CD4-positive, alpha-beta T cell treated with Interleukin-6 at 100 ng/mL for 8 hours (primary cell): ENCODE data around the gene C12orf57.

Experiments used
- DNase-seq: peaks from one replicate; pipeline ENCODE4 v3.0.0-alpha.2; 2020; ENCODE audit warnings: mixed read lengths, low spot score

C12orf57 gene

DNA sequence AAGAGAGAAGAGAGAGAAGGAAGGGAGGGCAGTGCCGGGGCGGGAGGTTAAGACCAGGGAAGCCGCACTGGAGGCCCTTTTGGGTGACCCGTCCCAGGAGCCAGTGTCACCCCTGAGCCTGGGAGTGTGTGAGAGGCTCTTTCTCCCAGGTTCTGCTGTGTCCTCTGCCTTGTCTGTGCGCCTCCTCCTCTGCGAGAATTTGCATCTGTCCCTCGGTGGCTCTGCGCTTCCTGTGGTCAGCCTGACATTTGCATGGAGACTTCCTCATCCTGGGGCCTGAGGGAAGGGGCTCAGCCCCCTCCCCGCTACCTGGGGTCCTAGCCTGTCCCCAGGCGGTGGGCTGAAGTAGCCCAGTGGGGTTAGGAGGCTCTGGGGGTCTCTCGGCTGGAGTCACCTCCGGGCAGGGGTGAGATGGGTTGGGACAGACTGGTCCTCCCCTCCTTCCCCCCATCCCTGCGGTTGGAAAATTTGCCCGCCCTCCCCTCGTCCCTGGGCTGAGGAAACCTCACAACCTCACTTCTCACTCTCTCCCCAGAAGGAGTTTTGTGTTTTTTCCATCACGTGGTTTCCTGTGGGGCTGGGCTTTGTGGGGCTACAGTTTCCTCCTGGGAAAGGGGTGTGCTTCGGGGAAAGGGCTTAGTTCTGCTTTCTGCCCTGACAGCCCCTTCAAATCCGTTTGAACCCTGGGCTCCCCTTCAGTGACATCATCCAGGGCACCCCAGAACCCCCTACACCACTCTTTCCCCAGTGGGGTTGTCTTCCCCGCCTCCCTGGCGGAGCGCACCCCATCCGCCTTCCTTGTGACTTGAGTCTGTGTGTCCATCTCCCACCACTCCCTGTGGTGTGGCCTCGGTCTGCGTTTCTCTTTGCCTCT is 9.9 kb downstream of the C12orf57 start:
- DNase-seq = peak; percentile 76

DNA sequence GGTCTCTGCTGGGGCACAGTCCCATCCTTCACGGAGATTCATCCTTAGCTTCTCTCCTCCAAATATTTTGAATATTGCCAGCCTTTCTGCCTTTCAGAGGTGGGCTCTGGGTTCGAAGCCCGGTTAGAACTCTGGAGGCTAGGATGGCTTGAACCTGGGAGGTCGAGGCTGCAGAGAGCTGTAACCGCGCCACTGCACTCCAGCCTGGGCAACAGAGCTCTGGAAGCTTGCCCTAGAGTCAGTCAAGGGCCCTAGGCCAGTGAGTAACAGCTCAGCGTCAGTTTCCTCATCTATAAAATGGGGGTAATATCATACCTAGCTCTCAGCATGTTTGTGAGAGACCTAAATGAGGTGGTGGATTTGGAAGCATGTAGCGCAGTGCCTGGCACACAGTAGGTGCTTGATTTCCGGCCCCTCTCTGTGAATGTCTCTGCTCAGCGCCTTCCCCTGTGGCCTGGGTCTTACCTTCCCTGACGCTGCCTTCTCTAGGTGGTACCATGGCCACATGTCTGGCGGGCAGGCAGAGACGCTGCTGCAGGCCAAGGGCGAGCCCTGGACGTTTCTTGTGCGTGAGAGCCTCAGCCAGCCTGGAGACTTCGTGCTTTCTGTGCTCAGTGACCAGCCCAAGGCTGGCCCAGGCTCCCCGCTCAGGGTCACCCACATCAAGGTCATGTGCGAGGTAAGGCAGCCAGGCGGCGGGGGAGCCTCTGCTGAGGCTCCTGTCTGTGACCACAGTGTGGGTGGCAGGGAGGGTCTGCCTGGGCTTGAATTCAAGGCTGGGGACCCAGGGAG is 10.7 kb downstream of the C12orf57 start:
- DNase-seq = no peak

DNA sequence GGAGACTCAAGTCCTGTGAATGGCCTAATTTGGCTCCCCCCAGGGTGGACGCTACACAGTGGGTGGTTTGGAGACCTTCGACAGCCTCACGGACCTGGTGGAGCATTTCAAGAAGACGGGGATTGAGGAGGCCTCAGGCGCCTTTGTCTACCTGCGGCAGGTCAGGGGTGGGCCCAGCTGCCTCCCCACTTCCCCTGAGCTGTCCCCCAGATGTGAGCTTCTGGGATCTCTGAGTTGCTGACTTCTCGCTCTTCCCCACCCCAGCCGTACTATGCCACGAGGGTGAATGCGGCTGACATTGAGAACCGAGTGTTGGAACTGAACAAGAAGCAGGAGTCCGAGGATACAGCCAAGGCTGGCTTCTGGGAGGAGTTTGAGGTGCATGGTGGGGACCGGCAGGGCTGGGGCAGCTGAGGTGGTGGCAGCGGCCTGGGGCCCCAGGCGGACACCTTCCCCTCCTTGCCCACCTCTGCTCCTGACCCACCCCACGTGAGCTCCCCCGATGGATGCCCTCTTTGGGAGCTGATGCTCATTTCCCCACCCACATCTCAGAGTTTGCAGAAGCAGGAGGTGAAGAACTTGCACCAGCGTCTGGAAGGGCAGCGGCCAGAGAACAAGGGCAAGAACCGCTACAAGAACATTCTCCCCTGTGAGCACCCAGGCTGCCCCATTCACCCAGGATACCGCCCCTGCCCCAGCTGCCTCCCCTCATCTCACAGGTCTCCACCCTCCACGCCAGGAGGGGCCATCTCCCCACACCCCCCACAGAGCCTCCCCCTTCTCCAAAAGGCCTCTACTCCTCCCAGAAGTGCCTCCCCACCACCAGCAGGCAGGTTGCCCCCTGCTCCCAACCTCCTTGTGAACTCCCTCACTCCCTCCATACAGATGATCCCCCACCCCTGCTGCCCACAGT is 11.5 kb downstream of the C12orf57 start:
- DNase-seq = no peak

DNA sequence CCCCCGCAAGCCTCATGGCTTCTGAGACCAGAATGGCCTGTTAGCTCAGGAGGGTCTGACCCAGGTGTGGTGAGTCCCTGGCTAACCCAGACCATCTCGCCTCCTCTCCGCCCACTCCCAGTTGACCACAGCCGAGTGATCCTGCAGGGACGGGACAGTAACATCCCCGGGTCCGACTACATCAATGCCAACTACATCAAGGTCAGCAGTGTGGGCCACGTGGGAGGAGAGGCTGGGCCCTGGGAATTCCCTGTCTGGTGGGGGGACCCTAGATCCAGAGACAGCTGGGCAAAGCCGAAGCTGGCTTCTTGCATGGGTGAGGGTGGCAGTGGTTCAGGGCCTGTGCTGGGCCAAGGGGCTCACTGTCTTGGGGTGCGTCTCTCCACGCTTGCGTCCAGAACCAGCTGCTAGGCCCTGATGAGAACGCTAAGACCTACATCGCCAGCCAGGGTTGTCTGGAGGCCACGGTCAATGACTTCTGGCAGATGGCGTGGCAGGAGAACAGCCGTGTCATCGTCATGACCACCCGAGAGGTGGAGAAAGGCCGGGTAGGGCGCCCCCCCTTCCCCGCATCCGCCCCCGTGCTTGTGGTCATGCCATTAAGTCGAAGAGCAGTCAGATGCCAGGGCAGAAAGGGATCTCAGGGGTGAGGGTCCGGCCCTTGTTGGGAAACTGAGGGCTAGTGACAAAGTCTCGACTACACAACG is 12.4 kb downstream of the C12orf57 start:
- no peak for DNase-seq

DNA sequence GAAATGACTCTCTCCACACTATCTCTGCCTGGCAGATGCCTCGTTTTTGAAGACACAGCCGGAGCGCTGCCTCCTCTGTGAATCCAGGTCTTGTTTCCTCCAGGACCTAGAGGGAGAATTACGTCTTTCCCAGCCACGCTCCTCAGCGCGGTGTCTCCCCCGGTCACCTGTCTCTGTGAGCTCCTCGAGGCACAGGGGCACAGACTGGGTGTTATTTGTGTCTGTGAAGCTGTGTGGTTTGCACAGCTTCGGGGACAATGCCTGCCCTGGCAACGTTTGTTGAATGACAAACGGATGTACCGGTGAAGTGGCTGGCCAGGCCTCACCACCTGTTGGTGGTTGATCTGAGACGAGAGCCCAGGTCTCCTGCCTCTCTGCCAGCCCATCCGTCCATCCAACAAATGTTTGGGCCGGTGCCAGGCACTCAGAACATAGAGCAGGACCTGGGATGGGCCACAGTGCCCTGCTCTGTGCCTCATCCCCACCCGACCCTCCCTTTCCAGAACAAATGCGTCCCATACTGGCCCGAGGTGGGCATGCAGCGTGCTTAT is 13.4 kb downstream of the C12orf57 start:
- no peak for DNase-seq

DNA sequence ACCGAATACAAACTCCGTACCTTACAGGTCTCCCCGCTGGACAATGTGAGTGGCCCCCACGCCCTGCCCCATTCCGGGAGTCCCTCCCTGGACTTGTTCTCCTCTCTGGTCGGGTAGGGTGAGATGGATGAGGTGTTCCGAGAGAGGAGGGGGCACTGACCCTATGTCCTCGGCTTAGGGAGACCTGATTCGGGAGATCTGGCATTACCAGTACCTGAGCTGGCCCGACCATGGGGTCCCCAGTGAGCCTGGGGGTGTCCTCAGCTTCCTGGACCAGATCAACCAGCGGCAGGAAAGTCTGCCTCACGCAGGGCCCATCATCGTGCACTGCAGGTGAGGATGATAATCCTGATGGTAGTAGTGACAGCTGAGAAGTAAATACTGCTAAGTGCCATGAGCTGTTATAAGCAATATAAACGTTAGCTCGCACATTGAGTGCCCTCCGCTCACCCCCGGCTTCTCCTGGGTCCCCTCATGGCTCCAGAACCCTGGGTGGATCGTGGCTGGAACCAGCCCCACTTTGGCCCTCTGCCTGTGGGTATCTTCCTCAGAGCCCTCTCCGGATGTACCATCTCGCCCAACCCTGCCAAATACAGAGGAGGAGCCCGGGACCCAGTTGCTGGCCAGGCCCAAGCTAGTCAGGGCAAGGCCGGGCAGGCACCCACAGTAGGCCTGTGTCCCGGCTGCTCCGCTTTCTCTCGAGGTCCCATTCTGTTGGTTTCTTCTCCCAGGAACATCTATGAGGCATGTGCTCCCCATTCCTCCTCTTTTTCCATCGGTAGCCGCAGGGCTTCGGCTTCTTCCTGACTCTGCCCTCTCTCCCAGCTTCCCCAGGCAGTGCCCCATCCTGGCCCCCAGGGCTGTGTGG is 14.2 kb downstream of the C12orf57 start:
- DNase-seq = no peak

DNA sequence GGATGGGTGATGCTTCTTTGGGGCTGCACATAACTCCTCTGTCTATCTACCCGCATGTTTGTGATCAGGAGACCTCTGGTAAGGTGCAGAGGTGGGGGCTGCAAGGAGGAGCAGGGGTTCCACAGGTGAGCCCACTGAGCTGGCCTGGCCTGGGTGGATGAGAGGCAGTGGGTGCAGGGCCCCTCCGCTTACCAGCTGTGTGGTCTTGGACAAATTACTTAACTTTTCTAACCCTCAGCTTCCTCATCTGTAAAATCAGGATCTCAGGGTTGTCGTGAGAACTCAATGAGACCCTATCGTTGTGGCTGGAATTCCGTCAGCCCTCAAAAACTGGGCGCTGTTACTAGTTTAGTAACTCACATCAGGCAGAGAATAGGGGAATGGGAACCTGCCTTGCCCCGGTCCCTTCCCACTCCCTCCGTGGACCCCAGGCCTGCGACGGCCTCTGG is 14.8 kb downstream of the C12orf57 start:
- no peak for DNase-seq

DNA sequence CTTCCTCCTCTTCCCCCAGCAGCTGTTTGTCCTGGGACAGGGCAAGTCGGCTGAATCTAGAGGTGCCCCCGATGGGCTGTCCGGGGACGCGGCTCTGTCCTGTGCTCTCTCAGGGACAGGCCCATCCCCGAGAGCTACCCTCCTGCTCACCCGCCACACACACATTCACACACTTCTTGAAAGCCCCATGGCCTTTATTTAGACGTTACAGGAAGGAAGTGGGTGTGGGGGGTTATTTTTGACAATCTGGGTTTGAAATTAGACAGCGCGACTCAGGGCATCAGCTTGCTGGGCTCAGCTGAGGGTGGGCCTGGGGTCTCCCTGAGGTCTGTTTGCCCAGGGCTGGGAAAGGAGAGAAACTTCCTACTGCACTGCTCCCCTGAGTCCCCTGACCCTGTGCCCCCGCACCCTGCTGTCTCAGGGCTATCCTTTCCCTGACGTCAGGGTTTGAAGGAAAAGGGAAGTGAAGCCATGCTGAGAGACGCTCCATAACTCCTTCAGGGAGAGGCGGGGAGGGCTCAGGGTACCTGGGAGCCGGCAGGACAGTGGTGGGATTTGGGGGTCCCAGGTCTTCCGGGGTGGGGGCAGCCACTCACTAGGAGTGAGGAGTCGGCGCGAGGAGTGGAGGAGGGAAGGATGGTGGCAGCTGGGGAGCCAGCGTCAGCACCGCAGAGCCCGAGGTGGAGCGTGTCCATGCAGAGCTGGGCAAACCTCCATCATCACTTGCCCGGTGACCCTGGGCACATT is 15.4 kb downstream of the C12orf57 start:
- DNase-seq = peak; percentile 83

DNA sequence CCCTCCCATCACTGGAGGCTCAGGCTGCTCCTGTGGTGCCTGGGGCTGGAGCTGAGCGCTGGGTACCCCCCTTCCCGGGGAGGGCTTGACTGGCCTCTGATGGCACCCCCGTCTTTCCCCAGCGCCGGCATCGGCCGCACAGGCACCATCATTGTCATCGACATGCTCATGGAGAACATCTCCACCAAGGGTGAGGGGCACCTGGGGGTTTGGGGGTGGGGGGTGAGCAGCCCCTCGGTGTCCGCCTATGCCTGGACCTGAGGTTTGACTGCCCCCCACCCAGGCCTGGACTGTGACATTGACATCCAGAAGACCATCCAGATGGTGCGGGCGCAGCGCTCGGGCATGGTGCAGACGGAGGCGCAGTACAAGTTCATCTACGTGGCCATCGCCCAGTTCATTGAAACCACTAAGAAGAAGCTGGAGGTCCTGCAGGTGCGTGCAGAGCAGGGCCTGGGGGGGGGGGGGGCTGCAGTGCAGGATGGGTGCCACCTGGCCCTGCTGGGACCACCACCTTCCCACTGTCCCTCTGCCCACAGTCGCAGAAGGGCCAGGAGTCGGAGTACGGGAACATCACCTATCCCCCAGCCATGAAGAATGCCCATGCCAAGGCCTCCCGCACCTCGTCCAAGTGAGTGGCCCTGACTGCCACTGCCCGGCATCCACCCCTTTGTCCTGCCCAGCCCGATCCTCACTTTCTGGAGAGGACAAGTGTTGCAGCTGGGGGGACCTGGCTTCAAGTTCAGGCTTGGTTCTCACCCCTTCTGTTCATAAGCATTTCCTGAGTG is 16.2 kb downstream of the C12orf57 start:
- DNase-seq = no peak

DNA sequence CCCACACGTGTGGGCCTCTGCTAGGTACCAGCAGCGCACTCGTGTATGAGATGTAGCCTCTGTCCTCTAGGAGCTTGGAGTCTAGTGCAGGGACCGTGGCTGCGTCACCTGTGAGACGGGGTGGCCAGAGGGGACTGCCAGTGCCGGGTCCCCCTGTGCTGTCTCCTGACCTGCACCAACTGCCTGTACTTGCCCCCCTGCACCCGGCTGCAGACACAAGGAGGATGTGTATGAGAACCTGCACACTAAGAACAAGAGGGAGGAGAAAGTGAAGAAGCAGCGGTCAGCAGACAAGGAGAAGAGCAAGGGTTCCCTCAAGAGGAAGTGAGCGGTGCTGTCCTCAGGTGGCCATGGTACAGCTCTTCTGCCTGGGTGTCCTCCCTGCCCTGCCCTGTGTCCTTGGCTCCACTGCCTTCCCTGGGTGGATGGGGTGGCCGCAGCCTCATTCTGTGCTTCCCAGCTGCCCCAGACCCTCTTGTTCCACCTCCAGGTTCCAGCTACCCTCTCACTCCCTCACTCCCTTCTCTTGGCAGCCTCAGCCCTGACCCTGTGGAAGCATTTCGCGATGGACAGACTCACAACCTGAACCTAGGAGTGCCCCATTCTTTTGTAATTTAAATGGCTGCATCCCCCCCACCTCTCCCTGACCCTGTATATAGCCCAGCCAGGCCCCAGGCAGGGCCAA is 16.9 kb downstream of the C12orf57 start:
- DNase-seq = no peak

DNA sequence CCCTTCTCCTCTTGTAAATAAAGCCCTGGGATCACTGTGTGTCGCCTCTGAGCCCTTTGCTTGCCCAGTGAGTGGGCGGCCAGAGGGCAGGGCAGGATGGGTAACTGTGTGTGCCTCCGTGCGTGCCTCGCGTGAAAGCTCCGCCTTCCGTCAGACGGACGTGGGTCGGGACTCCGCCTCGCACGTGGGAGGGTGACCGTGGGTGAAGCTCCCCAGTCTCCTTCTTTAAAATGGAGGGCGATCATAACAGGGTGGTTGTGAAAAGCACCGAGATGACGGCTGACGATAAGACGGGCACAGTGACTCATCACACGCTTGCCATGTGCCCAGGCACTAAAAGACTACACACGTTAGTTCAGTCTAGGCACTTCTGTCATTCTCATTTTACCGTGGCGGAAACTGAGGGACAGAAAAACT is 17.5 kb downstream of the C12orf57 start:
- peak; percentile 93 for DNase-seq

DNA sequence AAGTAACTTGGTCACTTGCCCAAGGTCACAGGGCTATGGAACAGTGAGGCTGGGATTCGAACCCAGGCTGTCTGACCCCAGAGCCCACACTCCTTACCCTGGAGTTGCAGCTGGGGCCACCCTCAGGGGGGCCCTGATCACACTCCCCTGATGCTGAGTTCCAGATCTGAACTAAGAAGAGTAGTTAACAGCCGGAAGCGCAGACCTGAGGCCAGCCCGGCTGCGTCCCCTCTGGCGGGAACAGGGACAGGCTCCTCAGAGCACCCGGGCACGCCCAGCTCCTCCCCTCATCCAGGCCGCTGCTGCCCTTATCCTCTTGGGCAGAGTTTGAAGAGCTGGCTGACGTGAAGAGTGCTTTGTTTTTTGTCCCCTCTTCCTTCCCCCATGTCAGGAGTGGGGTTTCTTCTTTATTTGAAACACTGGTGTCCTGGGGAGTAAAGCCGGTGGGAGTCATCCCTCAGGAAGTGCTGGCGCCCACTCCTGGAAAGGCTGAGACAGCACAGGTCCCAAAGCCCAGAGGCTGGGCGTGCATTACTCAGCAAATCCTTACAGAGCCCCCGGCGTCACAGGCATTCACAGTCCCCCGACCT is 18.0 kb downstream of the C12orf57 start:
- no peak for DNase-seq

DNA sequence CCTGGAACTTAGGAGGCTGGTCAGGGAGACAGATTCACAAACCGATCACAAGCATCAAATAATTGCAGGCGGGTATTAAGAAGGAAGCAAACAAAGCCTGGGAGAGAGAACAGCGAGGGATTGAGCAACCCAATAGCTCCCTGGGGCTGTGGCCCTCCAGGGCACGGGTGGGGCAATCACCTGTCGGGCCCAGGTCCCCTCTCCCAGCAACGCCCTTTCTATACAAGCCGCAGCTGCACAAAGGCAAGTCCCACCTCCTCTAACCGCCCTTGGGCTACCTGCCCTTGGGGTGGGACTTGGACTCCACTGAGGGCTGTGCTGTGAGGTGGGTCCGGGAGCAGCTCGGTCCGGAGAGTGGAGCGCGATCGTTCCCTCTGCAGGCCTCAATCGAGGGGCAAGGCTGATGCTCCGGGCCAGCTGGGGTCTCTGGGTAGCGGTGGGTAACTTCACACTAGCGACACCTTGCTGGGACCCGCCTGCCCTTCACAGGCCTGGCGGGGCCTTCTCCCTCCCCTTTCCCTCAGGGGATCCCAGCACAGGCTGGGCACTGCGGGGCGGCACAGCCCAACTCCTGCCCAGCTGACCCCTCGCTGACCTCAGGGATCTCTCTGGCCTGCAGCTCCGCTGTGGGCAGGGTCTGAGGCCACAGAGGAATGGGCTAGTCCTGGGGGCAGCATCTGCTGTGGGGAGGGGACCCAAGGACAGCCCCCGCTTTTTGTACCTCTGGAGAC is 18.6 kb downstream of the C12orf57 start:
- DNase-seq = no peak

DNA sequence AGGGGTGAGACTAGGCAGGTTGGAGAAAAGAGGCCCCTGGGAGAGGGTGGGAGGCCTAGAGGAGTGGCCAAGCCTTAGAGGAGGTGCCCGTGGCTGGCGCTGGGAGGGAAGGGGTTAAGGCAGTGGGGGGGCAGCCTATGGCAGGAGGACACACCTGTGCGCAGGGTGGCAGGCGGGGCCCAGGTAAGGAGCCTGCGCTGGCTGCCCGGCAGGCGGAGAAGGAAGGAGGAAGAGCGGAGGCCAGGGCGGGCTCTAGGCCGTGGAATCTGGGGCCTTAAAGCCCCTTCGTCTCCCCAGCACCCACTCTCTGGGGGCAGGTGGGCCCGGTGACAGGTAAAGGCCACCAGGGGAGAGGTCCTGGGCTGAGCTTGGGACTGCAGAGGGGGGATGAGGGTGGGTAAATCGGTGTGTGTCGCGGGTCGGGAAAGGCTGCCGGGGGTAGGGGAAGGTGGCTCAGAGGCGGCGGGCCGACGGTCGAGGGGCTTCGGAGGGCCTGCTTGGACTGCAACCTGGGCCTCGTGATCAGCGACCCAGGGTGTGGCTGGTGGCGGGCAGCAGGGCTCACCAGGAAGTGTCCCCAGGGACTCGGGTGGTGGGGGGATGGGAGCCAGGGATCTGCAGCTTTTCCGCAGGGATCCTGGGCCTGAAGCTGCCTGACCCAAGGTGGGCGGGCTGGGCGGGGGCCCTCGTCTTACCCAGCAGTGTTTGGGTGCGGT is 19.4 kb downstream of the C12orf57 start:
- DNase-seq = no peak

DNA sequence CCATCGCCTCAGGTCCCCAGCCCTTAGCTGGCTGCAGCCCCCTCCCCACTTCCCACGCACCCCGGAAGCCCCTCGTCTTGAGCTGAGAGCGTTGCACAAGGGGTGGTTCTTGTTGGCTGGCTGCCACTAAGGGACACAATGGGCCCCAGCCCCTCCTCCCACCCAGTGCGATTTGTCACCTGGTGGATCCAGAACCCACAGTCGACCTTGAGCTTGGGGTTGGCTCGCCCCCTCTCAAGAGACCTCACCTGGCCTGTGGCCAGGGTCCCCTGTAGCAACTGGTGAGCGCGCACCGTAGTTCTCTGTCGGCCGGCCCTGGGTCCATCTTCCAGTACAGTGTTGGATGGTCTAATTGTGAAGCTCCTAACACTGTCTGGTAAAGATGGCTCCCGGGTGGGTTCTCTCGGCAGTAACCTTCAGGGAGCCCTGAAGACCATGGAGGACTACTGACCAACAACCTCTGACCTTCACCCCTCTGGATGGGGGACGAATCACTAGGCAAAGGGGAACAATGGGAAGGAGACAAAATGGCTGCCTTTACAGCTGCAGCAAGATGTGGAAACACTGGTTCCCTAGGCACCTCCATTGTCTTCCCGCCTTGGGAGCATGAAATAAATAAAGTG is 20.1 kb downstream of the C12orf57 start:
- DNase-seq = no peak

DNA sequence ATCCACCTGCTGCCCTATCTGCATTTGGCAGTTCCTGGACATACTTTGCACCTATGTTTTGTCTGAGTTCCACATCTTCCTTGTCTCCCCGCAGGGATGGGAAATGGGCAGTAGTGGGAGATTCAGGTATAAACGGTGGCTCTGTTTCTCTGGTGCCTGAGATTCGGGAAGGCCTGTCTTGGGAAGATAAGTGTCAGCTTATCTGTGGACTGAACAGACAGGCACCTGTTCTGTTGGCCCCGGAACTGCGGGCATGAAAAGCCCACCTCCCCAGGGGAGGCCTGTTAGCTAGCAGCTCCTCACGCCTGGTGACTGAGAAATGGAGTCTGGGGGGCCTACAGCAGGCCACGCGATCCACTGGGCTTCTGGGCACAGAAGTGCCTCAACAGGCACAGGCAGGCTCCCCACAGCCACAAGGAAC is 20.8 kb downstream of the C12orf57 start:
- DNase-seq = no peak
